Lung (tissue), 12 donors: ENCODE data around the gene HELLS. TPM values are rescaled to one million over a fixed set of nuclear protein-coding genes. Genes with fewer than 3 reads are reported as not detected.

Experiments used
- ATAC-seq: fragments of 200-7000 bp; cut with Tn5 transposase; one replicate; pipeline ENCODE4 v1.9.1; 2020; ENCODE audit warnings: moderate number of reproducible peaks; ENCODE audit not compliant: insufficient read depth, low FRiP score
- DNase-seq, 3 donors: peaks; one replicate each; pipeline ENCODE4 v3.0.0-alpha.2; 2013 to 2017
- H3K27ac ChIP-seq, 2 donors: one replicate each; pipeline ENCODE4 v1.5.1; 2013; ENCODE audit warnings: mild to moderate bottlenecking in 2 of 2, moderate library complexity in 2 of 2, control low read depth in 1 of 2, inconsistent platforms in 1 of 2, low read depth in 1 of 2, low read length in 1 of 2
- H3K27me3 ChIP-seq, 3 donors: one replicate each; pipeline ENCODE4 v1.5.1; 2013; ENCODE audit warnings: low read length in 2 of 3; ENCODE audit not compliant: control insufficient read depth in 3 of 3, insufficient read depth in 3 of 3
- H3K36me3 ChIP-seq, 4 donors: one replicate each; pipeline ENCODE4 v1.5.1; 2013; ENCODE audit warnings: low read length in 4 of 4, mild to moderate bottlenecking in 1 of 4, moderate library complexity in 1 of 4; ENCODE audit not compliant: control insufficient read depth in 4 of 4, insufficient read depth in 4 of 4
- H3K4me1 ChIP-seq, 5 donors: one replicate each; pipeline ENCODE4 v1.5.1; 2013; ENCODE audit warnings: low read length in 5 of 5, mild to moderate bottlenecking in 2 of 5, moderate library complexity in 1 of 5; ENCODE audit not compliant: control insufficient read depth in 5 of 5, insufficient read depth in 5 of 5
- H3K4me3 ChIP-seq: one replicate; pipeline ENCODE4 v1.5.1; 2013; ENCODE audit warnings: mild to moderate bottlenecking, control low read depth, moderate library complexity
- H3K9ac ChIP-seq, 2 donors: one replicate each; pipeline ENCODE4 v1.5.1; 2013; ENCODE audit warnings: low read length in 2 of 2, control low read depth in 1 of 2; ENCODE audit not compliant: insufficient read depth in 1 of 2
- H3K9me3 ChIP-seq, 4 donors: one replicate each; pipeline ENCODE4 v1.5.1; 2013; ENCODE audit warnings: low read length in 3 of 4, mild to moderate bottlenecking in 1 of 4, moderate library complexity in 1 of 4; ENCODE audit not compliant: control insufficient read depth in 4 of 4, insufficient read depth in 3 of 4
- CTCF ChIP-seq: IDR thresholded peaks from 2 replicates; pipeline ENCODE4 v1.5.1; 2012; ENCODE audit warnings: mild to moderate bottlenecking; ENCODE audit errors: control extremely low read depth, extremely low read depth
- WGBS, 2 donors: extraction: QIAGEN DNeasy Blood & Tissue Kit; methylation state at CpG; one replicate each; pipeline ENCODE4 v1.1.7; 2013; 5-methylcytosine and 5-hydroxymethylcytosine counted together
- polyA plus RNA-seq, 2 donors: library from polyadenylated mRNA; stranded (reverse); fragments of 200-250 nt; gene quantifications; one replicate each; pipeline ENCODE4 v1.2.1, GENCODE V29; 2013
- total RNA-seq, 2 donors: library from RNA; depleted of rRNA in 1 of 2; stranded (reverse); fragments of >200 nt in 1 of 2; gene quantifications; one replicate each; pipeline ENCODE4 v1.2.1, GENCODE V29; 2014 to 2021
- donor health status: control.
- donor health status: control.
- donor health status: Bipolar disorder and iron deficiency.
- donor health status: healthy.
- donor health status: DM: yes; HTN: yes; CAD: no.

The HELLS gene
- total and polyA plus RNA-seq, 4 donors: 2.3 to 51.1 (median 10.2) TPM

- no peak for ATAC-seq
- DNase-seq: peak in 2 of 3 donors; percentile 14 to 22
- Histone ChIP-seq H3K9ac (no peak overlapping the region), H3K4me1 (no peaks in the 10 kb centered on the region), H3K27me3 (no peaks in the 10 kb centered on the region), H3K36me3 (peaks cover 0 to 3% (median 2%) of the 10 kb centered on the region in 4 donors), H3K9me3 (no peaks in the 10 kb centered on the region), H3K27ac (no peak overlapping the region), H3K4me3 (no peak overlapping the region)
- 85 to 86% methylated on average over 5 of the region's 5 CpGs for WGBS, 2 donors
- TF ChIP-seq CTCF: no peak
Measured at GRCh38 chr10:94500063-94500462, 45.5 kb upstream of the HELLS start.

DNA sequence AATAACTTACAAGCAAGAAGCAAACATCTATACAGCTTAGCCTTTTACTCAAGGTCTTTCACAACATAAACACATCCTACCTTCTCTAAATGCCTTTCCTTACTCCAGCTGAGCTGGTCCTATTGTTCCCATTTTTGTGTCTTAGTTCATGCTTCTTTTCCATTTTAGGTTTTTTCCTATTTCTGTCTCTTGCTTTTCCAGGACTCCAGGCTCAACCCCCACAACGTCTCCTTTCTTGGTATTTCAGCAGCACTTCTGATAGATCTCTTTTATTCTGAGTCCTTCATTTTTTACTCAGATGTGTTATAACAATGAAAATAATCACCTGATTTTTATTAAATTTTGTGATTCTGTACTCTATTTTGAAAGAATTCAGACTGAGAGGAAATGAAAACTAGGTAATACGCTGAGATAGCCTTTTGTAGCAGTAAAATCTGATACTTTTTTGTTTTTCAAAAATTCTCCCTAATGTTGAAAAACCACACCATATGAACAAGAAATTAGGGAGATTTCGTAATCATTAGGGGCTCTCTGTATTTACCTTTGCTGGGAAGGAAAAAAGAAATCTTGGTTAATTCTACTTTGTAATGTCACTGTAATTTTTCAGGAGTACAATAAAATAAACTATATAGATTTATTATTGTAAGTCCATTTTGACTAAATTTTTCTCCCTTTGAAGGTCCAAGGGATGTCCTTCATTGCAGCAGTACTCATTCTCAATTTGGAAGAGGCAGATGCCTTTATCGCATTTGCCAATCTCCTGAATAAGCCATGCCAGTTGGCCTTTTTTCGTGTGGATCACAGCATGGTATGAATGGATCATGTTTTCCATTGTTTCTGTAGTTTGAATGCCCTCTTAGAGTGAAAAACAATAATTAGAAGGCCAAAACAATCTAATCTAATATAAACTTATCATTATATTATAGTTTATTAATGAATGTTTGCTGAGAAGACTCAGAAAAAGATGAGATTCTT is 24.0 kb upstream of the HELLS start:
- no peaks in the 10 kb centered on the region for H3K9me3 ChIP-seq
- H3K9ac ChIP-seq: no peak overlapping the region
- H3K4me1 ChIP-seq: no peaks in the 10 kb centered on the region
- no peak for TF ChIP-seq CTCF
- ATAC-seq: no peak
- DNase-seq: no peak
- no peaks in the 10 kb centered on the region for H3K27me3 ChIP-seq
- no peak overlapping the region for H3K27ac ChIP-seq
- WGBS, 2 donors: 88 to 90% methylated on average over 5 of the region's 5 CpGs
- no peak overlapping the region for H3K4me3 ChIP-seq
- H3K36me3 ChIP-seq: peaks cover 0 to 8% (median 7%) of the 10 kb centered on the region in 4 donors

DNA sequence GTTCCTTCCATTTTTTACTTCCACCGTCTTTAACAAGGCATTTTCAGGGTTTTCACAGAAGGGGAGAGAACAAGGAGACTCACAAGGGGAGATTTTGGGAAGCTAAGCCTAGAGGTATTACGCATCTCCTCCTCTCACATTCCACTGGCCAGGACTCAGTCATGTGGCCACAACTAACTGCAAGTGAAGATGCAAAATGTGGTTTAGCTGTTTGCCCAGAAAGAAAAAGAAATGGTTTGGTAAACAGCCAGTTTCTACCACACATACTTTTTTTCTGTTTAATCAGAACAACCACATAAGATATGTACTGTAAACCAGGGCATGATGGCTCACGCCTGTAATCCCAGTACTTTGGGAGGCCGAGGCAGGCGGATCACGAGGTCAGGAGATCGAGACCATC is 21.4 kb upstream of the HELLS start:
- TF ChIP-seq CTCF: no peak
- no peak overlapping the region for H3K27ac ChIP-seq
- H3K9ac ChIP-seq: no peak overlapping the region
- no peak for ATAC-seq
- H3K4me3 ChIP-seq: no peak overlapping the region
- DNase-seq: no peak
- no peaks in the 10 kb centered on the region for H3K4me1 ChIP-seq
- no peaks in the 10 kb centered on the region for H3K9me3 ChIP-seq
- H3K36me3 ChIP-seq: peaks cover 0 to 8% (median 6%) of the 10 kb centered on the region in 4 donors
- 90 to 95% methylated on average over 7 of the region's 7 CpGs for WGBS, 2 donors
- H3K27me3 ChIP-seq: no peaks in the 10 kb centered on the region
